GM12878 (cell line): ENCODE data around the gene SVIP. TPM values are rescaled to one million over a fixed set of nuclear protein-coding genes. Genes with fewer than 3 reads are reported as not detected.

Experiments used
- ATAC-seq: fragments of 200-7000 bp; cut with Tn5 transposase; 3 replicates; pipeline ENCODE4 v1.9.1; 2020; ENCODE audit warnings: mild to moderate bottlenecking, moderate library complexity
- BruUV-seq: library from RNA; stranded (reverse); fragments of 400-500 nt; replicated peaks from 2 replicates; lab custom pipeline; 2021; lab: Mats Ljungman, UMichigan
- CTCF ChIA-PET: fragments of 300-600 bp; sonication (Branson Sonifier 250); formaldehyde crosslinking; extraction: SDS; loops from one replicate; lab custom pipeline; 2021; ENCODE audit warnings: inconsistent platforms; lab: Yijun Ruan, JAX
- POLR2A ChIA-PET: fragments of 350-600 bp; formaldehyde crosslinking; extraction: SDS; loops from one replicate; lab custom pipeline; 2021; ENCODE audit warnings: inconsistent platforms; lab: Charles Lee
- RAD21 ChIA-PET: fragments of 300-600 bp; sonication (Branson Sonifier 250); formaldehyde crosslinking; loops from one replicate; lab custom pipeline; 2023; ENCODE audit warnings: antibody characterized with exemption; ENCODE audit not compliant: unreplicated experiment; lab: Charles Lee
- SMC1A ChIA-PET: fragments of 300-600 bp; sonication (Branson Sonifier 250); formaldehyde crosslinking; loops from one replicate; lab custom pipeline; 2023; ENCODE audit not compliant: unreplicated experiment, uncharacterized antibody; lab: Charles Lee
- DNase-seq: peaks from one replicate; pipeline ENCODE4 v3.0.0-alpha.2; 2011; ENCODE audit warnings: low read depth, low spot score
- FAIRE-seq: peaks from 3 replicates; lab custom pipeline; 2011; peaks lifted over from hg19 to GRCh38; lab: Jason Lieb, UNC
- H2AFZ ChIP-seq: 2 replicates; pipeline ENCODE4 v1.6.0; 2011; ENCODE audit warnings: low read depth, low read length, control low read depth; ENCODE audit not compliant: control insufficient read depth
- H3K27ac ChIP-seq: 2 replicates; pipeline ENCODE4 v1.5.1; 2011; ENCODE audit warnings: control low read depth; ENCODE audit not compliant: control insufficient read depth, insufficient read depth
- H3K27me3 ChIP-seq, 2 experiments: replicated peaks in 1 of 2; 2 replicates each; pipeline versions ENCODE4 v1.6.0 to v1.6.1; 2011; ENCODE audit warnings: low read length in 1 of 2; ENCODE audit not compliant: control insufficient read depth in 2 of 2, insufficient read depth in 2 of 2
- H3K36me3 ChIP-seq, 2 experiments: 2 replicates each; pipeline ENCODE4 v1.5.1; 2011; ENCODE audit warnings: low read length in 1 of 2; ENCODE audit not compliant: control insufficient read depth in 2 of 2, insufficient read depth in 2 of 2
- H3K4me1 ChIP-seq: 2 replicates; pipeline ENCODE4 v1.6.1; 2011; ENCODE audit warnings: mild to moderate bottlenecking, low read length, moderate library complexity, mixed read lengths; ENCODE audit not compliant: control insufficient read depth, insufficient read depth
- H3K4me2 ChIP-seq: 2 replicates; pipeline ENCODE4 v1.6.0; 2011; ENCODE audit warnings: control low read depth; ENCODE audit not compliant: control insufficient read depth, insufficient read depth
- H3K4me3 ChIP-seq: fragments of 200-600 bp; sonication (generic); 2 replicates; pipeline ENCODE4 v1.5.1; 2016
- H3K79me2 ChIP-seq: 2 replicates; pipeline ENCODE4 v1.6.0; 2011; ENCODE audit warnings: low read length; ENCODE audit not compliant: control insufficient read depth, insufficient read depth
- H3K9ac ChIP-seq: 2 replicates; pipeline ENCODE4 v1.8.0; 2011; ENCODE audit warnings: low read length, control low read depth, mixed read lengths; ENCODE audit not compliant: control insufficient read depth, insufficient read depth
- H3K9me3 ChIP-seq: replicated peaks from 3 replicates; pipeline ENCODE4 v1.5.1; 2011; ENCODE audit warnings: mild to moderate bottlenecking, low read length; ENCODE audit not compliant: control insufficient read depth, insufficient read depth
- H4K20me1 ChIP-seq: 2 replicates; pipeline ENCODE4 v1.6.0; 2011; ENCODE audit not compliant: control insufficient read depth, insufficient read depth
- CBFB ChIP-seq: IDR thresholded peaks from 2 replicates; pipeline ENCODE4 v1.6.1; 2016; ENCODE audit warnings: antibody characterized with exemption, low read depth
- MYB ChIP-seq: fragments of 150-350 bp; IDR thresholded peaks from 2 replicates; pipeline ENCODE4 v1.6.1; 2014; ENCODE audit warnings: mild to moderate bottlenecking, low read depth, low read length, borderline replicate concordance
- POLR2AphosphoS5 ChIP-seq: IDR thresholded peaks from 2 replicates; pipeline ENCODE4 v1.6.1; 2011; ENCODE audit warnings: mild to moderate bottlenecking, low read length, inconsistent platforms
- SREBF1 ChIP-seq: IDR thresholded peaks from 2 replicates; pipeline ENCODE4 v1.6.1; 2012; ENCODE audit warnings: mild to moderate bottlenecking, low read length
- SREBF2 ChIP-seq: IDR thresholded peaks from 2 replicates; pipeline ENCODE4 v1.6.1; 2012; ENCODE audit warnings: mild to moderate bottlenecking, low read length
- TARDBP ChIP-seq: IDR thresholded peaks from 2 replicates; pipeline ENCODE4 v1.6.1; 2016; ENCODE audit warnings: borderline replicate concordance
- YY1 ChIP-seq: IDR thresholded peaks from 2 replicates; pipeline ENCODE4 v1.6.1; 2011; ENCODE audit warnings: low read depth, mild to moderate bottlenecking, low read length
- ZNF274 ChIP-seq: IDR thresholded peaks from one replicate; pipeline ENCODE4 v1.8.0; 2011; ENCODE audit not compliant: insufficient read length, insufficient read depth
- ZNF384 ChIP-seq: IDR thresholded peaks from 2 replicates; pipeline ENCODE4 v1.6.1; 2012; ENCODE audit warnings: low read depth, mild to moderate bottlenecking, low read length, improper control_type of control experiment, borderline replicate concordance
- WGBS: methylation state at CpG from one replicate; pipeline ENCODE4 v1.1.6; 2016; ENCODE audit warnings: low lambda C conversion rate; ENCODE audit not compliant: insufficient replicate concordance, insufficient coverage; ENCODE audit errors: missing lambda C conversion rate; 5-methylcytosine and 5-hydroxymethylcytosine counted together
- in situ Hi-C: fragments of 300-500 bp; cut with MboI; formaldehyde crosslinking; loops from 9 replicates; pipeline ENCODE4 v1.14.3; 2018; ENCODE audit warnings: mixed read lengths
- intact Hi-C: fragments of 100-400 bp; cut with micrococcal nuclease; formaldehyde crosslinking; loops from one replicate; pipeline ENCODE4 v1.14.2; 2022; ENCODE audit not compliant: unreplicated experiment
- polyA plus RNA-seq, 11 experiments: library from polyadenylated mRNA; depleted of rRNA in 4 of 11; unstranded in 6 of 11; stranded (reverse) in 5 of 11; fragments of >200 nt; fragmentation: Nextera tagmentation in 4 of 11; fragmentation: Illumina TruSeq in 1 of 11; extraction: Ambion mirVana in 4 of 11; extraction: Trizol in 1 of 11; gene quantifications; 1 replicate in 1 of 11; 2 replicates in 10 of 11; pipeline versions ENCODE4 v1.2.1 to v1.2.3, GENCODE V29; 2011 to 2016; ENCODE audit warnings: inconsistent platforms in 2 of 11, missing spikeins in 2 of 11, low read depth in 1 of 11
- total RNA-seq, 4 experiments: library from RNA; depleted of rRNA in 3 of 4; stranded (reverse); fragments of >200 nt in 3 of 4; fragmentation: Illumina TruSeq in 1 of 4; extraction: Trizol in 1 of 4; gene quantifications; 2 replicates each; pipeline versions ENCODE4 v1.2.1 to v1.2.3, GENCODE V29; 2013 to 2021
- TF ChIP-seq, protein P1 (sequence below): fragments of 150-350 bp; IDR thresholded peaks from 2 replicates; pipeline ENCODE4 v1.6.1; 2016; ENCODE audit warnings: low read depth, low read length
- TF ChIP-seq, protein P2 (sequence below): IDR thresholded peaks from 2 replicates; pipeline ENCODE4 v1.6.1; 2011; ENCODE audit warnings: borderline replicate concordance, low read depth, mild to moderate bottlenecking, moderate library complexity, low read length; ENCODE audit not compliant: insufficient read depth, poor library complexity, severe bottlenecking

Gene SVIP
- total and polyA plus RNA-seq, 10 of the 15 experiments (the other 5 are each of a cell fraction or from before 2014, with no cell fraction given), result 17.8 to 78.0 (median 55.4) TPM

DNA sequence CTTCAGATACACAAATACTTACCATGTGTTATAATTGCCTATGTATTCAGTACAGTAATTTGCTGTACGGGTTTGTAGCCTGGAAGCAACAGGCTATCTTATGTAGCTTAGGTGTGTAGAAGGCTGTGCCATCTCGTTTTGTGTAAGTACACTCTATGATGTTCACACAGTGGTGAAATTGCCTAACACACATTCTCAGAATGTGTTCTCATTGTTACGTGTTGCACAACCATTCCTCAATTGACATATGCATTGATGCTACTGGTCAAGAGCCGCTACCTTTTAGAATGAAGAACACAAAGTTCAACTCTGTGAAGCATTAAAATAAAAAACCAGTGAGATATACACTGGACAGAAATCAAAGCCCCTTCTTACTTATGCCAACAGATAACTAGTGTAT is 26.7 kb downstream of the SVIP start (continued):
- TF ChIP-seq, protein P1, sequence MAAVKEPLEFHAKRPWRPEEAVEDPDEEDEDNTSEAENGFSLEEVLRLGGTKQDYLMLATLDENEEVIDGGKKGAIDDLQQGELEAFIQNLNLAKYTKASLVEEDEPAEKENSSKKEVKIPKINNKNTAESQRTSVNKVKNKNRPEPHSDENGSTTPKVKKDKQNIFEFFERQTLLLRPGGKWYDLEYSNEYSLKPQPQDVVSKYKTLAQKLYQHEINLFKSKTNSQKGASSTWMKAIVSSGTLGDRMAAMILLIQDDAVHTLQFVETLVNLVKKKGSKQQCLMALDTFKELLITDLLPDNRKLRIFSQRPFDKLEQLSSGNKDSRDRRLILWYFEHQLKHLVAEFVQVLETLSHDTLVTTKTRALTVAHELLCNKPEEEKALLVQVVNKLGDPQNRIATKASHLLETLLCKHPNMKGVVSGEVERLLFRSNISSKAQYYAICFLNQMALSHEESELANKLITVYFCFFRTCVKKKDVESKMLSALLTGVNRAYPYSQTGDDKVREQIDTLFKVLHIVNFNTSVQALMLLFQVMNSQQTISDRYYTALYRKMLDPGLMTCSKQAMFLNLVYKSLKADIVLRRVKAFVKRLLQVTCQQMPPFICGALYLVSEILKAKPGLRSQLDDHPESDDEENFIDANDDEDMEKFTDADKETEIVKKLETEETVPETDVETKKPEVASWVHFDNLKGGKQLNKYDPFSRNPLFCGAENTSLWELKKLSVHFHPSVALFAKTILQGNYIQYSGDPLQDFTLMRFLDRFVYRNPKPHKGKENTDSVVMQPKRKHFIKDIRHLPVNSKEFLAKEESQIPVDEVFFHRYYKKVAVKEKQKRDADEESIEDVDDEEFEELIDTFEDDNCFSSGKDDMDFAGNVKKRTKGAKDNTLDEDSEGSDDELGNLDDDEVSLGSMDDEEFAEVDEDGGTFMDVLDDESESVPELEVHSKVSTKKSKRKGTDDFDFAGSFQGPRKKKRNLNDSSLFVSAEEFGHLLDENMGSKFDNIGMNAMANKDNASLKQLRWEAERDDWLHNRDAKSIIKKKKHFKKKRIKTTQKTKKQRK, result no peak
- TF ChIP-seq YY1 (no peak), CBFB (no peak), POLR2AphosphoS5 (no peak), MYB (no peak), ZNF274 (no peak), ZNF384 (no peak), SREBF1 (no peak)

DNA sequence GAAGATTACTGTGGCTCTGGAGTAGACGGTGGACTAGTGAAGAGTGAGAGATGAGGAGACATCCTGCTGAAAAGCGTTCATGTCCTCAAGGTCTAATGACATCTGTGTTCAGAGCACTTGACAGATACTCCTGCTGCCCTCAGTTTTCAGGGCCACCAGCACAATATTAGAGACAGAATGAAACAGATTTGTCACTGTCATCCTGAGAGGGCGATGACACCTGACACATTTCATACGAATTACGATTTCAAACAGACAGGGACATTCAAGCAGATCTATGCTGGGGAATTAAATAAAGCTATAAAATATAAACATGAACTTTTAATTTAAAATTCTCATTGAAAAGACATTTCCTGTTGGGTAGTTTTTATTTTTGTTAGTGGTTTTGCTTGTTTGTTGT is 29.1 kb downstream of the SVIP start:
- intact Hi-C loops, result no loop called here
- H3K79me2 ChIP-seq, result no peaks in the 10 kb centered on the region
- RAD21 ChIA-PET, result interaction anchor here (1.2 to 1.3 kb wide), 2 partner anchors 13 to 29 kb away, joined by 4 to 5 read pairs; partner anchors contain the start of gene SVIP
- SMC1A ChIA-PET, result interaction anchor here (1.0 to 2.5 kb wide), 6 partner anchors 9 to 248 kb away, joined by 3 to 11 read pairs (median 3); no protein-coding TSS in a partner anchor
- POLR2A ChIA-PET, result interaction anchor here (1.0 kb wide), 1 partner anchor 9 kb away, joined by 5 read pairs; no protein-coding TSS in a partner anchor
- no peak for DNase-seq
- no peaks in the 10 kb centered on the region for H4K20me1 ChIP-seq
- H3K9me3 ChIP-seq, result no peaks in the 10 kb centered on the region
- H3K4me3 ChIP-seq, result no peak overlapping the region
- in situ Hi-C loops, result no loop called here
- CTCF ChIA-PET, result interaction anchor here (1.8 kb wide), 1 partner anchor 13 kb away, joined by 12 read pairs; no protein-coding TSS in a partner anchor
- 59% methylated on average over 5 of the region's 5 CpGs for WGBS
- ATAC-seq, result no peak
- TF ChIP-seq, protein P2, sequence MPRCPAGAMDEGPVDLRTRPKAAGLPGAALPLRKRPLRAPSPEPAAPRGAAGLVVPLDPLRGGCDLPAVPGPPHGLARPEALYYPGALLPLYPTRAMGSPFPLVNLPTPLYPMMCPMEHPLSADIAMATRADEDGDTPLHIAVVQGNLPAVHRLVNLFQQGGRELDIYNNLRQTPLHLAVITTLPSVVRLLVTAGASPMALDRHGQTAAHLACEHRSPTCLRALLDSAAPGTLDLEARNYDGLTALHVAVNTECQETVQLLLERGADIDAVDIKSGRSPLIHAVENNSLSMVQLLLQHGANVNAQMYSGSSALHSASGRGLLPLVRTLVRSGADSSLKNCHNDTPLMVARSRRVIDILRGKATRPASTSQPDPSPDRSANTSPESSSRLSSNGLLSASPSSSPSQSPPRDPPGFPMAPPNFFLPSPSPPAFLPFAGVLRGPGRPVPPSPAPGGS, result no peak
- TF ChIP-seq TARDBP (no peak), SREBF2 (no peak)
- no peak overlapping the region for H3K27ac ChIP-seq
- no peak for FAIRE-seq
- H3K4me1 ChIP-seq, result no peaks in the 10 kb centered on the region
- H3K9ac ChIP-seq, result no peak overlapping the region
- H3K4me2 ChIP-seq, result no peak overlapping the region
- no peaks in the 10 kb centered on the region for H3K36me3 ChIP-seq
- no peaks in the 10 kb centered on the region for H3K27me3 ChIP-seq
- no TSS peak for BruUV-seq
- no peak overlapping the region for H2AFZ ChIP-seq
